PC-3 (cell line): ENCODE results near the gene CALHM6.

Experiments used
- CTCF ChIP-seq: fragments of 300-600 bp; sonication (generic); conservative IDR thresholded peaks from 2 replicates; pipeline ENCODE4 v1.5.1; 2017; ENCODE audit warnings: antibody characterized with exemption, low read depth, mild to moderate bottlenecking, low read length
- EZH2 ChIP-seq: fragments of 300-600 bp; sonication (generic); IDR thresholded peaks from one replicate; pipeline ENCODE4 v1.6.1; 2017; ENCODE audit warnings: antibody characterized with exemption, mild to moderate bottlenecking, low read length; ENCODE audit not compliant: unreplicated experiment

GRCh38 chr6:116444092-116444491, 17.1 kb upstream of the CALHM6 start:
- TF ChIP-seq CTCF (peak; percentile 65), EZH2 (no peak)
